Measurements from ENCODE around the gene STING1.
"Not testable (repeated sequence)": the region's sequence is repeated elsewhere in the genome, so short reads cannot be mapped to it uniquely, and the experiment has no call there.

The STING1 gene

DNA sequence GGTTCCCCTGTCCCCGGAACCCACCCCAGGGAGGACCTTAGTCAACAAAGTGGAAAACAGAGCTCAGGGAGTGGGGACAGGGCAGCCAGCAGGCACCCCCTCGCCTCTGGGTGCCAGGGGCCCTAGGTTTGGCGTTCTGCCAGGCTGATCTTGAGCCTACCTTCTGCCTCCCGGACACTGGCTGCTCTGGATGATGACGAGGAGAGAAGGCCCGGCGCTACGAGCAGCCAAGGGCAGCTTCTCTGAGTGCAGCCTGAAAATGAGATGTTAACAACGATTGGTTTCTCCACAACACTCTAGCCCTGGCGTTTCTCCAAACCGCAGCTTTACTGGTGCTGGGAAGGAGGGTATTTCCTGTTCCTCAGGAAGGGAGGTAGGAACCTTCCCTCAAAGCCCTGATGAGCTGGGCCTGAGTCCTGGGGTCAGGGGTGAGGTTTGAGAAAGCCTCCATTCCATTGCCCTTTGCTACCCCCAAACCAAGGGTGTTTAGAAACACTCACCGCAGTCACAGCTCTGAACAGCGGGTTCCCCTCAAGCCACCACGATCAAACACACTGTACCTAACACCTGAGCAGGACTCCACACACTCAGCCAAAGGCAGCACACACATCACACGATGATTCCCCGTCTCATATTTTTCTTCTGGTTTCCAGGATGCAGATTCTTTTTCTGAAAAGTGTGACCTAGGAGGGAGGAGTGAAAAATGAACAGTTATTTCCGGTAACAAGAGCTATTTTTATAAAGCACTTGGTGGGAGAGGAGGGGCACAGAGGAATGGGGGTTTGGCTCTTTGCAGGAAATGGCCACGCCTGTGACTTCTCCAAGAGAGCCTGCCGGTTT lies at the start of gene STING1:
TSS of gene STING1 (minus strand) at position 709 of the 840 bp plus-strand sequence. CDS start 1,054 bp downstream, outside the sequence.
- peak; percentile 93 to 94 for DNase-seq

- no peak for DNase-seq
Observed at GRCh38 chr5:139531772-139532169, 49.2 kb upstream of the STING1 start.

- DNase-seq, result not testable (repeated sequence)
Observed at GRCh38 chr5:139530079-139530478, 47.5 kb upstream of the STING1 start.

GRCh38 chr5:139528695-139529094 lies 46.1 kb upstream of the STING1 start:
- DNase-seq, result not testable (repeated sequence)

- DNase-seq, result not testable (repeated sequence)
Observed at GRCh38 chr5:139527896-139528467, 45.4 kb upstream of the STING1 start.

- not testable (repeated sequence) for DNase-seq
Observed at GRCh38 chr5:139527090-139527470, 44.5 kb upstream of the STING1 start.

GRCh38 chr5:139526309-139527089 lies 43.9 kb upstream of the STING1 start:
- DNase-seq, result not testable (repeated sequence)

- DNase-seq, result not testable (repeated sequence)
Observed at GRCh38 chr5:139525586-139526308, 43.2 kb upstream of the STING1 start.

DNA sequence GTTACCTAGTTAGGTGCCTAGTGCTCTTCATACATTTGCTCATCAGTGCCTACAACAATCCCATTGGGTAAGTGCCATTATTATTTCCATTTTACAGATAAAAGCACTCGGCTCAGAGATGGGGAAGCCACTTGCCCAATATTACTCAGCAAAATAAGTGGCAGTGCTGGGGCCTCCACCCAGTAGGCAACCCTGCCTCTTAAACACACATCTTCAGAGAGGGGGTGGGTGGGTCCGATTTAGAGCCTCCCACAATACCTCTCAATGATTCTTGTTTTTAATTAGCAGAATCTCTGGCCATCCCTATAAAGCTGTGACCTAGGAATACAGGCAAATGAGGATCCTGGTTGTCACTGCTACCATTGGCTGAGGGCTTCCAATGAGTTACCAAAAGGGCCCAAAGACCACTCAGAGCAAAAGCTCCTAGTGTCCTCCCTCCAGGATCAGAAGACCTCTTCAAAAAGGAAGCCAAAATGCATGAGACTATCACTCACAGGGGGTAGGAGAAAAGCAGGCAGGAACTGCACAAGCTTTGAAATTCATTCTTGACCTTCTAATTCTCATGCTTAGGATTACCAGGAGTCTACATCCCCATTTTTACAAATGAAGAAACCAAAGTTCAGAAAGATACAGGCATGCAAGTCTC lies 42.5 kb upstream of the STING1 start:
- DNase-seq, result no peak

DNA sequence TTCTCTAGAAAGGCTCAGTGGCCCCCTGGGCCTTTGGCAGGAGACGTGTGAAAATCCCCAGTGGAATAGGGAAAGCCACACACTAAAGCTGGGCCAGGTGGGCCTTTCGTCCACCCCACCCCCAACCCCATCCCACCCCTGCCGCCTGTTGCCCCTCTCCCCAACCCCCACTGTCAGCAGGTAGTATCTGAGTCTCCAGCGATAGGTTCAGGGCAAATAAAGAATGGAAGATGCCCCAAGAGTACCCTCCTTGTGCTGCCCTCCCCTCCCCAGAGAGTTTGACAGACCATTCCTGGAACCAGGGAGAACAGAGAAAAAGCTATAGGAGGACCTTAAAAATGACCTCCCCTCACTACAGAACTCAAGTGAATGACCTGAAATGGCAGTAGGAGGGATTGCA lies 41.9 kb upstream of the STING1 start:
- DNase-seq, result no peak

- DNase-seq, result no peak
Observed at GRCh38 chr5:139523635-139524445, 41.3 kb upstream of the STING1 start.

GRCh38 chr5:139517683-139518564 lies 35.4 kb upstream of the STING1 start:
- peak; percentile 45 to 80 for DNase-seq

DNA sequence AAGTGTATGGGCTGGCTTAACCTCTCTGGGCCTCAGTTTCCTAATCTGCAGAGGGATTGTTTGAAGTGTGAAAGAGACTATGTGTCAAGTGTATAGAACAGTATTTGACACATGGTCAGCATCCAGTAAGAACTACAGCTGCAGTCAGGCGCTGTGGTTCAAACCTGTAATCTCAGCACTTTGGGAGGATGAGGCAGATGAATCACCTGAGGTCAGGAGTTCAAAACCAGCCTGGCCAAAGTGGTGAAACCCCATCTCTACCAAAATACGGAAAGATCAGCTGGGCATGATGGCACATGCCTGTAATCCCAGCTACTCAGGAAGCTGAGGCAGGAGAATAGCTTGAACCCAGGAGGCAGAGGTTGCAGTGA lies 31.9 kb upstream of the STING1 start:
- no peak for DNase-seq

GRCh38 chr5:139513852-139514485 lies 31.4 kb upstream of the STING1 start:
- DNase-seq, result no peak

- peak; percentile 80 to 81 for DNase-seq
Observed at GRCh38 chr5:139513434-139513833, 30.9 kb upstream of the STING1 start.

- DNase-seq, result peak; percentile 23 to 47
Observed at GRCh38 chr5:139512786-139513390, 30.3 kb upstream of the STING1 start.

GRCh38 chr5:139504722-139505121 lies 22.2 kb upstream of the STING1 start:
- not testable (repeated sequence) for DNase-seq

DNA sequence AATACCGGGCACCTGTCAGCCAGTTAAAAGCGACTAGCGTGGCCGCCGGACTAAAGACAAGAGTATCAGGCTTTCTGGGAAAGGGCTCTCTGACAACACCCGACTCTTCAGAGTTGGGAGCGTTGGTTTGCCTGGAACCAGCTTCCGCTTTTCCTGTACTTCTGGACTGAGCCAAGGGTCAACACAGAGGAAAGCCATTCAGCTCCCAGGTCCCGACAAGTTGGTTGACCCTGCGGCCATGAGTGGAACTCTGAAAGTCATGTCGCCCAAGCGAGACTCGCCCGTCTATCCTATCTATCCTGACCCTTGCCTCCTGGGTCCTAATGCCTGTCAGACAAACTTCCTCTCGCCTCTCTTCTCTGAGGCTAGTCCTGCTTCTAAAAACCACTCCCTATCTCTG lies 21.3 kb upstream of the STING1 start:
- DNase-seq, result not testable (repeated sequence)

Data from Kasumi-1 (cell line).